GM19035 (cell line): Measurements from ENCODE around the gene GMDS.

Source experiments
- ATAC-seq: cut with Tn5 transposase; IDR thresholded peaks from one replicate; pipeline ENCODE4 v1.9.1; 2021; ENCODE audit not compliant: unreplicated experiment

The GMDS gene

DNA sequence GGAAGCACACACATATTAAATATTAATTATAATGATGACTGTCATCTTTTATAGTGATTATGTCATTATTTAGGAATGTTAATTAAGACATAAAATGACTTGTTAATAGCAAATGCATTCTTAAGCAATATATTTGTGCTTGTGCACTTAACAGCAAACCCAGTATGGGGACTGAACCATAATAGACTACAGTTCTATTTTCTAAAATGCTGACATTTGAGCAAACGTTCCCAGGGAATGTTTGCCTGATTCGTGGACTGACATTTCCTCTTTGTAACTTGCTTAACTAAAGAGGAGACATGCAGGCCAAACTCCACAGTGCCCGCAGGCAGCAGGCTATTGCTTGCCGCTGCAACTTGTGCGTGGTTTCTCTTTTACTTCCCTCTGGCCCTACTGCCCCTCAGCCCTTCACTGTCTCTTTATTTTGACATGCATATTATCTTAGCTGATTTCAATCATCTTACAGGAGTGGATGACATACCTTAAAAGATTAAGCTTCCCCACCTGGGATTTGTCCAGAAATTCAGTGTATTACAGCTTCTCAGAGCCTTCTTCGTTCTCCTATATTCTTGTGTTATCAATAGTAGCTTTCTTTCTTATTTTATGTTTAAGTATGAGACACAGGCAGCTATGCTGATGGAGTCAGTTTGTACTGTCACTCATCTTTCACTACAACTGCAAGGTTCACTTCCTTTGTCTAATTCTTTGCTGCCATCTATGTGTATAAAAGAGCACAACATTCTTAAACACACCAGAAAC lies 141.5 kb downstream of the GMDS start:
- ATAC-seq: no peak

DNA sequence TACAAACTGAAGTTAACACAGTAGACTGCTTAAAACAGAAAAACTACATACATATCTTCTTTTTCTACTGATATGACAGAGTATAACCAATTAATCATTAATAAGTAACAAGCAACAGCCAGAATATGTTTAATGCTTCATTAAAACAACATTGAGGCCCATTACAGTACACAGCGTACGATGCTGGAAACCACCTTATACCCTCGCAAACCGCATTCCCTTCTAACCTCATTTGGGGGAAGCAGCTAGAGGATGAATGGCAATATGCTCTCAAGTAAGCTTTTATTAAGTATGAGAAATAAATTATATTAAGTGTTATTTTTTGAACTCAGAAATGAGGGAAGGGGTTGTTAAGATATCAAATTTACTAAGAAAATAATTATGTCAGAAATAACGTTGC lies 142.4 kb downstream of the GMDS start:
- no peak for ATAC-seq

DNA sequence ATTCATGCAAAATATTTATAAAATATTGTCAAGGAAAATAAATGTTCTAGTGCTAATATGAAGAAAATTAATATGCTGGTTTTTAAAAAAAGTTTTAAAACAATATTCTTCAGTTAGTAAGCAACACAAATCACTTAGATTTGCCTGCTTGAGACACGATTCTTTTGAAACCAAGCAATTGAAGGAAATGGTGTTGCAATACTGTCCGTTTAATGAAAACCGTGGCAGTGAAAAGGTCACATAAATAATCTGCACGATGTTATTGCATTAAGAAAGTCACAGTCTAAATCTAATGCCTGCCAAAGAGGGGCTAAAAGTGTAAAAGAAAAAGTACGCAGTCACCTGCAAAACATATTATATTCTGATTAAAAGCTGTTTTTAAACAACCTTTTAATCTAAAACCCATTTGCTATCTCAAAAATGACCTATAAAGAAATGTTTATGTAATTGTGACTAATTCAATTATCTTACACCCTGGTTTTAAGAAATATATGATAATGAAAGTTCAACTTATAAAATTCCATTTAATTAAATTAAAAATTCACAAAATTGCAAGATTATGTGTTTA lies 143.0 kb downstream of the GMDS start:
- ATAC-seq: no peak

DNA sequence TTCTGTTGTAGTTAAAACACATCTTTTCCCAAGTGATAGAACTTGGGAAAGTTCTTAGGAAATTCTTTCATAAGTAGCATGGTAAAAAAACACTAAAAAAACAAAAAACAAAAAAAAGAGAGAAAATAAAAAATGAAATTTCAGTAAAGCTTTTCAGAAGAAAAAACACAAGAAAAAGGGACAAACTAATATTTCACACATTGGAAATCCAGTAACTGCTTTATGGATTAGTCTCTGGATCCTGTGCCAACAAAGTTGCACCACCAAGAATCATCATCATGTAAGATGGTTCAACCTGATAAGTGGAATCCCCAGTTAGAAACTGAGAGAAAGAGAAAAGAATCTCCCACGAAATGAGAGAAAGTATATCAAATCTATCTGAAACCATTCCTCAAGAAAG lies 144.2 kb downstream of the GMDS start:
- ATAC-seq: no peak

DNA sequence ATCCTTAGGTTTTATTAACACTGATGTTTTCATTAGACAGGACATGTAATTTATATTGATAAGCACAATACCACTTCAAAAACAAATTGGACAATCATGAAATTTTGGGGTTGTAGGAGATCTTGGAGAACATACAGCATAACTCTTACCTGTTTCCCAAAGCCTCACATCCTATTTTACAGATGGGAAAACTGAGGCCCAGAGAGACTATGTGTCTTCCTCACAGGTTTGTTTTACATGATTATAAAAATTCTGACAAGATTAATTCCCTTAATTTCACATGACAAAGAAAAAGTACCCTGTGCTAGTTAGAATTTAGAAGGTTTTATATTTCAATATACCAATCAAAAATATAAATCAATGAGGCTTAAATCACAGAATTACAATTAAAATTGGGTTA lies 145.5 kb downstream of the GMDS start:
- ATAC-seq: no peak

DNA sequence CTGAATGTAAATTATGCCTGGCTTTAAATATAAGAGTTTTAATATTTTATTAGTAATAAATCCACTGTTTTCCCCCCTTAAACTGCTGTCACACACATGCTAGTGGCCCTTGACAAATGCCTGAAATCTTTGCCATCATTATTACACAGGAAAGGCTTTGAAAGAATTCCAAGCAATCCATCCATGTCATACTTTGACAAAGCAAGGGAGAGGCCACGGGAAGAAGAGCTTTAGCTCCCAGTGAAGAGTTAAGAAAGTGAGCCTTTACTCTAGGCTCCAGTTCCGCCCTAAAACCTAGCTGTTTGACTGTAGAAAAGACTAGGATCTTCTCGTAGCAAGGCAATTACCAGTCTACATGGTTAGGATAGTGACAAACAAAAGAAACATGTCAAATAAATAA lies 147.9 kb downstream of the GMDS start:
- no peak for ATAC-seq

DNA sequence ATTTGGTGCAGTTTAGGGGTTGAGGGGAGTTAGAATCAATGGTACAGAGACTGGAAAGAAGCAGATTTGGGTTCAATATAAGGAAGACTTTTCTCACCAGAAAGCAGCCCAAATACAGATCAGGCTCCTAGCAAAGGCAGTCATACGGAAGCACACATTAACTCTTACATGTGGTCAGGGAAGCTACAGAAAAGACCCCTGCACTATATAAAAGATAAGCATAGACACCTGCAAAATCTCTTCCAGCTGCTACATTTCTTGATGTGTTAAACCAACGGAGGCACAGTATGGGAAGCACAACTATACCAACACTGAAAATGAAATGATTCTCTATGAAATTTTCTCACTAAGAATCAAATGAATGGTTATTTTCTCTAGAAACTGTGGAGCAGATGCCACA lies 150.8 kb downstream of the GMDS start:
- no peak for ATAC-seq

DNA sequence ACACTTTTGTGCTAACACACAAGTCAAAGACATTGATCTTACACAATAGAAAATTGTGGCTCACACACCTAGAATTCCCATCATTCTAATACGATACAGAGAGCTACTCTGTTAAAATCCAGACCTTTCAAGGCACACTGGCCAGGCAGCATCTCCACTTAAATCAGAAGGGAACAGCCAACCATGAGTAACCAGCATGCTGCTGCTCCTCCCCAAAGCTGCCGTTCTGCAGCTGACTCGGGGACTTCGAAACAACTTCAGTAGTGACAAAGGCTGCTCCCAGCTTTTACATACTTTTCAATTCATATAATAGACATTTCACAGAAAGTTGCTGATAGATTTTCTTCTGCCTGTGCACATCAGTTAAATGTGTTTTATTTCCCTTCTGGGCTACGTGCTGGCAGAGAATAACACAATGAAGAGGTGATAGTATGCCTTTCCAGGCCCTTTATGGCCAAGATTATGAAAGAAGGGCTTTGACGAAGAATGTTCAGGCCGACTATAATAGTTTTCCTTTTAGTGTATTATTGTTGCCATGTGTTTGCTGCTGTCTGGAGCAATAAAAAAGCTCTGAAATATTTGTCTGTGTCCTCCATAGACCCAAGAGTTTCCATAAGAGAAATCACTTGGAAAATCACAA lies 159.0 kb downstream of the GMDS start:
- no peak for ATAC-seq

DNA sequence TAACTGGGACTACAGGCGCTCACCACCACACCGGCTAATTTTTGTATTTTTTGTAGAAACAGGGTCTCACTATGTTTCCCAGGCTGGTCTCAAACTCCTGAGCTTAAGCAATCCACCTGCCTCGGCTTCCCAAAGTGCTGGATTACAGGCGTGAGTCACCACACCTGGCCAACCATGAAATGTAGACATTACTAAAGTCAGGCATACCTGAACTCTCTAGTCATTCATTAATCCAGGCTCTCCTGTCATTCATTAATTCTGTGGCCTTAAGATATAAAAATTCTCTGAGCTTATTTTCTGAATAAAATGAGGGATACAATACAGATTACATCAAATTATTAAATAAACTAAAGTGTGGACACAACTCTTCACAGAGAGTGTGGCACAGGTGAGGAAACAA lies 159.7 kb downstream of the GMDS start:
- no peak for ATAC-seq

DNA sequence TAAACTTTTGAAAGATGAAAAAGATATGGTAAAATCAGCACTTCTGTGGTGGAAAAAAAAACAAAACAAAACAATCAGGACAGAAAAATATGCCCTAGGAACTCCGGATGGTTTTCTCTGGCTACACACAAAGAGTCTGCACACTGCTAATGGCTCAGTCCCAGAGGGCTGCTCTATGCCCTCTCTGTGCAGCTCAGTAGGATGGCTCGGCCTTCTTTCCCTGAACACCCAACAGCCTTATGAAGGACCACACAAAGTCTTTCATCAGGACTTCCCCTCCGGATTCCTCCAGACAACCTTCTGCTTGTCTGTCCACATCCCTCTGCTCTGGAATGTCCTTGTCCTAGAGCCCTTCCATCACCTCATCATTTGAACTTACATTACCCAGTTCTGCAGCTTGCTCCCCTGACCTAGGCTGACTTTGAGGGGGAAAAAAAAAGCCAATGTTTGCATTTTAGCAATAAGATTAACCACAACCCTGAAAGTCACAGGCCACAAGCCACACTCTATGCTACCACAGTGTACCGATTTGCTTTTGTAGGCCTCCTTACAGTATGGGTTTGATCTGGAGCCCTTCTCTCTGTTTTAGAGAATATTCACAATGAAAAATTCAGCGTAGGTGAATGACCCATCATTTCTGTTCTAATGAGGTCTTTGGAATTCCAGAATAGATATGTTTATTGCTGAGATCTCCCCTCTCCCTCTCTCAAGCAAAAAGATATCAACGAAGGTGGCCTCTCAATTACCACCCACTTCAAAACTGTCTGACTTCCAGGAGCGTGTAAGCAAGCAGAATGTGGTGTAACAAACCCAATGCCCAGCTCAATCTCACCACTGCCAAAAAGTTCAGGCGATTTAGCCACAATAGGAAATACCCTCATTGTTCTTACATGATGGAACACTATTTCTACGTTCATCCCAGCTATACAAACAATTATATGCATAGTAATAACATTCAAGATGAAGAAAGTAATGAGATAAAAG lies 164.0 kb downstream of the GMDS start:
- peak; percentile 85 for ATAC-seq

DNA sequence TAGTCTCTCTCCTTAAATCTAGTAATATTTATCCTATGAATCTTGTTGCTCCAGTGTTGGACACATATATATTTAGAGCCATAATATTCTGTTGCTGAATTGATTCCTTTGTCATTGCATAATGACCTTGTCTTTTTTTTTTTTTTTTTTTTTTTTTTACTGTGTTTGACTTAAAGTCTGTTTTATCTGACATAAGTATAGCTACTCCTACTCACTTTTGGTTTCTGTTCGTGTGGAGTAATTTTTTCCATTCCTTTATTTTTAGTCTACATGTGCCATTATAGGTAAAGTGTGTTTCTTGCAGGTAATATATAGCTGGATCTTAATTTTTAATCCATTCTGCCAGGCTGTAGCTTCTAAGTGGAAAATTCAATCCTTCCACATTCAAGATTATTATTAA lies 166.5 kb downstream of the GMDS start:
- no peak for ATAC-seq

DNA sequence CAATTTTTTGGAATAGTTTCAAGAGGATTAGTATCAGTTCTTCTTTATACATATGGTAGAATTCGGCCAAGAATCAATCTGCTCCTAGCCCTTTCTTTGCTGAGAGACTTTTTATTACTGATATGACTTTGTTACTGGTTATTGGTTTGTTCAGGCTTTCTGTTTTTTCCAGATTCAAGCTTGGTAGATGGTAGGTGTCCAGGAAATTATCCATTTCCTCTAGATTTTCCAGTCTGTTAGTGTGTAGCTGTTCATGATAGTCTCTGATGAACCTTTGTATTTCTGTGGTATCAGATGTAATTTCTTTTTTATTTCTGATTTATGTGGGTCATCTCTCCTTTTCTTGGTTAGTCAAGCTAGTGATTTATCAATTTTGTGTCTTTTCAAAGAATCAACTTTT lies 167.6 kb downstream of the GMDS start:
- no peak for ATAC-seq

DNA sequence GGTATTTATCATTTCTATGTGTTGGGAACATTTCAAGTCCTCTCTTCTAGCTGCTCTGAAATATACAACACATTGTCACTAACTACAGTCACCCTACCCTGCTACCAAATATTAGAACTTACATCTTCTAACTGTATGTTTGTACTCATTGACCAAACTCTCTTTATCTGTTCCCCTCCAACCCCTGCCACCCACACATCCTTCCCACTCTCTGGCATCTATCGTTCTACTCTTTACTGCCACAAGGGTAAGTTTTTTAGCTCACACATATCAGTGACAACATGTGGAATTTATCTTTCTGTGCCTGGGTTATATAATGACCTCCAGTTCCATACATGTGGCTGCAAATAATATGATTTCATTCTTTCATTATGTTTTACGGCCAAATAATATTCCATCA lies 171.9 kb downstream of the GMDS start:
- no peak for ATAC-seq

DNA sequence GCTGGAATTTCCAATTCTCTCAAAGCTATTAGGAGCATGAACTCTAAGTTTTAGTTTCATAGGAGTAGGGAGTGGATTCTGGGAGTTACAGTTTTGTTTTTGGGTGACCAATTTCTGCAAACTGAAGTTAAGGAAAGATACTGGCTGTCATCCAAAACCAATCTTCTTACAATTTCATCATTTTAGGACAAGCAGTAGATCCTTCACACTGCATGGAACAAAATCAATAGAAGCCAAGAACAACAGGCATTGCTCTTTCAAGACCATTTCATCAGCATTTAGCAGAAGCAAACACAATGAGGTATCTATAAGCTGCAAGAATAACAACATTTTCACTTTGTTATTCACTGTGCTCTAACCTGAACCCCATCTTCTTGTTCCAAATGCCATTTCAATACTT lies 173.0 kb downstream of the GMDS start:
- ATAC-seq: no peak

DNA sequence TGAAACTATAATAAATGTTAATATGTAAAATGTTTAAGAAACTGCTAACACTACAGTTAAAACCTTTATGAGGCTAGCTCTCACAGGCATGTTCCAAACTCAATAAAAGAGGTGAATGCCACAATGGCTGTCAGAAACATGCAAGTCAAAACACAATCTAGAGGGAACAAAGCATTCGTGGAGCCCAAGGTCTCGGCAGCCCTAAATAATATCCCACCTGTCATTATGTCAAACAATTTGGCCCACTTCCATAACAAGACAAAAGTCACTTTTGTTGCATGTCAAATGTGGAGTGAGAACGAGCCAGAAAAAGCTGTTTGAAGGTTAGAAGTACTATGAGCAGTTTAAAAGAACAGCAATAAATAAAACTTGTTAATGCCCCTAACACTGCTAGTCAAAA lies 181.9 kb downstream of the GMDS start:
- no peak for ATAC-seq

DNA sequence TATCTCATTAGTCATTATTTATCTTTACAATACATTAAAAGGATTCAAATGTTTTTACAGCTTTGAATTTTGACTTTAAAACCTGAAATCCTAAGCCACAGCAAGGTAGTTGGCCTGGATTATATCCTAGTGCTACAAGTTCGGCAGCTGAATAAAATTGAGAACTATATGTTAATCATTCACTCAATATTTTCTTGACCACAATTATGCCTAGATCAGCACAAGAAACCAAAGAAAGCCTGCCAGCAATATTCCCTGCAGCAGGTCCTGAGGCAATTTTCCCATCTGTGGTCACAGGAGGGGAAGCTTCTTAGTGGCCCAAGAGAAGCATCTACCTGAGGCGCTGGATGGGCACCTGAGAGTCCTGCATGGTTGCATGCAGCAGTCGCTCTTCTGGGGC lies 183.5 kb downstream of the GMDS start:
- no peak for ATAC-seq

DNA sequence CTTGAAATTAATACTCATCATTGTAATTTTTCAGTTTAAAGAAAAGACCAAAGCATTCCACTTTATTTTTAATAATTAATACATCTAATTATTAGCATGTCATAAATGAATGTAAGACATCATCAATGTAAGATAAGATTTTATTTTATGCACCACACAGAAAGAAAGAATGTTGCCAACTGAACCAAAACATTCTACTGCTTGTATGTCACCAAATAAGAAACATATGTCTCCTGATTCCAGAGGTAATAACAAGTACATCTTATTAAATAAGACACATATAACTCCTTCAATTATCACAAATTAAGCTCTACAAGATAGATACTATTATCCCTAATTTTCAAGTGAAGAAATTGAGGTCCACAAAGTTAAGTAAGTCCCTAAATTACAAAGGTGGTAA lies 189.5 kb downstream of the GMDS start:
- no peak for ATAC-seq

DNA sequence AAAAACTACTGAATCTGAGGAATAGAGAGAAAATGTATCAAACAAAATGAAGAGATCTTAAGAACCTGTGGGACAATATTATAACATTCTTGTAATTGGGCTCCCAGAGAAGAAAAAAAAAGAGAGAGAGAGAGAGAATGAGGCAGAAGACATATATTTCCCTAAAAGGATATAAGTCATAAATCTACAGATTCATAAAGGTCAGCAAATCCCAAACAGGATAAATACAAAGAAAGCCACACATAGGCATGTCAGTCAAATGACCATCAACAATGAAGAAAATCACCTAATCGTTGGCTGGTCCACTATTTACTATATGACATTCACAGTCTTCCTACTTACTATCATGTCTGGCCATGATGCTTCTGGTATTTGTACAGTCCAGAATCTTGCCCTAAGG lies 190.3 kb downstream of the GMDS start:
- ATAC-seq: no peak

DNA sequence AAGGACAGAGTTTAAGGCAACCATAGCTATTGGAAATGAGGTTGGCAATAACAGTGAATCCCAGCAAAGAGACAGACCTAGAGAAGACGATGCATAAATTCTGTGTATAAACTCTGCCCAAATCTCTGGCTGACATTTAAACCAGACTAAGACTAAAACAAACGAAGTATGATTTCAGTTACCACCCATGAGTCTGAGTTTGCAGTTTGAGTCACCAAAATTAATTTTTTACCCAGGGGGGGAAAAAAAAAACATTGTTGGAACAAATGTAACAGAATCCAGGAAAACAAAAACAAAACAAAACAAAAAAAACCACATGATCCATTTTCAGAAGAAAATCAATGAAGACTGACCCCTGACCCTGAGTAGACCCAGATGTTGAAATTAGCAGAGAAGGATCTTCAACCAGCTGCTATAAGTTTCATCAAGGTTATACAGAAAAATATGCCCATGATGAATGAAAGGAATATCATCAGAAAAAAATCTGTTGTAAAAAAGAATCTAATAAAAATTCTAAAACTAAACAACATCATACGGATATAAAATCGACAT lies 190.8 kb downstream of the GMDS start:
- ATAC-seq: no peak

DNA sequence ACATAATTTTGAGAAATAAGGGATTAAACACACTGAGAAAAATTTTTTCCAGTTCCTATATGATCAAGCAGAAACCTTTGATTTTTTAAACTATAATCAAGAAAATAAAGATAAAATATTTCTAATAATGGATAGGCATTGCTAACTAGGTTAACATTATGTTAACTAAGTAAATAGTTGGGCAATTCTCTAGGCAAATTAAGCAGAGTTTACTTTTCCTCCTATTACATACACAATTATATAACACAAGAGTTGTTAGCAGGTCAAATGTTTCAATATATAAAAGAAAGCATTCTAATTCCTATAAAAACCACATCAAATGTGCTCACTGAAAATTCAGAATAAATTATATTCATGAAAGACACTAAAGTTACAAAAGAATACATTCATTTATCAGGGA lies 191.7 kb downstream of the GMDS start:
- ATAC-seq: no peak

DNA sequence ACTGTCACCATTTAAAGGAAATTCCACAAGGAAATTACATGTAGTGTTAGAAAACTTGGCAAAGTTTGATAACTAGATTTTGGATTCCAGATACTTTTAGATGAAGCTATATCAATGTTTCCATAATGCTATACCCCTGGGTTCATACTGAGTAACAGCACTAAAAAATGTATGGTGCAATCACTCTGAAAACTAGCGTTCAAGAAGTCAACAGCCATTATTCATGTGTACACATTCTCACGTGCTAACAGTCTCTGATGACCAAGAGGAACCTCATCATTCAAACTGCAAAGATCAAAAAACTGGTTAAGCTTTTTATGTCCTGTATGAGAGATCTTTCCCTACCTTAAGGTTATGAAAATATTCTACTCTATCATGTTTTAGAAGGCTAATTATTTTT lies 197.6 kb downstream of the GMDS start:
- no peak for ATAC-seq
